Psoas muscle (tissue), 8 donors: ENCODE results near the gene EMC8. TPM values are rescaled to one million over a fixed set of nuclear protein-coding genes. Genes with fewer than 3 reads are reported as not detected.

ENCODE experiments used
- ATAC-seq, 4 donors: fragments of 200-7000 bp; cut with Tn5 transposase; one replicate each; pipeline ENCODE4 v1.9.1; 2020; ENCODE audit warnings: moderate library complexity in 3 of 4, mild to moderate bottlenecking in 2 of 4
- DNase-seq, 2 donors: peaks; one replicate each; pipeline ENCODE4 v3.0.0-alpha.2; 2020
- H3K27ac ChIP-seq: fragments of 200-600 bp; one replicate; pipeline ENCODE4 v1.8.0; 2022
- H3K27me3 ChIP-seq, 3 donors: fragments of 200-600 bp in 1 of 3; one replicate each; pipeline versions ENCODE4 v1.6.1 to v1.8.0; 2013 to 2022; ENCODE audit warnings: low read length in 2 of 3, mild to moderate bottlenecking in 2 of 3, moderate library complexity in 1 of 3; ENCODE audit not compliant: insufficient read depth in 3 of 3
- H3K36me3 ChIP-seq, 2 donors: fragments of 200-600 bp in 1 of 2; one replicate each; pipeline versions ENCODE4 v1.6.1 to v1.8.0; 2013 to 2022; ENCODE audit warnings: low read depth in 1 of 2, mild to moderate bottlenecking in 1 of 2, moderate library complexity in 1 of 2; ENCODE audit not compliant: insufficient read depth in 1 of 2
- H3K4me1 ChIP-seq: fragments of 200-600 bp; one replicate; pipeline ENCODE4 v1.8.0; 2022
- H3K4me3 ChIP-seq: fragments of 200-600 bp; one replicate; pipeline ENCODE4 v1.8.0; 2022; ENCODE audit warnings: mild to moderate bottlenecking
- H3K9me3 ChIP-seq: fragments of 200-600 bp; one replicate; pipeline ENCODE4 v1.8.0; 2022
- CTCF ChIP-seq: fragments of 200-600 bp; IDR thresholded peaks from one replicate; pipeline ENCODE4 v1.8.0; 2022; ENCODE audit warnings: antibody characterized with exemption
- WGBS, 3 donors: extraction: QIAGEN DNeasy Blood & Tissue Kit; methylation state at CpG; one replicate each; pipeline versions ENCODE4 v1.1.6 to v1.1.7; 2013; 5-methylcytosine and 5-hydroxymethylcytosine counted together
- intact Hi-C, 2 donors: fragments of 100-400 bp; cut with DNase I; formaldehyde crosslinking; loops; one replicate each; pipeline versions ENCODE4 v1.11.0 to v1.14.2; 2022
- polyA plus RNA-seq, 3 donors: library from polyadenylated mRNA; stranded (reverse); fragments of 200-250 nt; gene quantifications; one replicate each; pipeline ENCODE4 v1.2.3, GENCODE V29; 2013
- total RNA-seq, 4 donors: library from RNA; stranded (reverse); fragmentation: NEBNext Ultra II Directional in 2 of 4; extraction: Animal tissue kit (Norgen Biotek cat#: 25700) in 2 of 4; gene quantifications; one replicate each; pipeline versions ENCODE4 v1.2.1 to v1.2.4, GENCODE V29; 2021 to 2023
- donor health status: healthy with polysubstance abuse.
- donor health status: DM: no; HTN: no; CAD: no; lungs with moderate emphysema.
- donor health status: Bipolar disorder and iron deficiency.
- donor health status: healthy.
- donor health status: DM: yes; HTN: yes; CAD: no.
- donor health status: DM: no; HTN: no; CAD: no.
- donor health status: DM: no; HTN: no; CAD: no.
- donor health status: DM: yes; HTN: yes; CAD: no.

Gene EMC8
- total and polyA plus RNA-seq, 7 donors, result 16.4 to 41.6 (median 24.7) TPM

GRCh38 chr16:85781695-85782370 is 17.5 kb downstream of the EMC8 start:
- Histone ChIP-seq H3K36me3 (peaks cover 6 to 72% of the 10 kb centered on the region in 2 donors), H3K27me3 (no peaks in the 10 kb centered on the region), H3K27ac (peak overlapping the region; percentile 36), H3K4me3 (no peak overlapping the region), H3K9me3 (no peaks in the 10 kb centered on the region), H3K4me1 (peaks cover 17% of the 10 kb centered on the region)
- ATAC-seq, result peak; percentile 62 to 81 (median 80)
- WGBS, 3 donors, result 42 to 68% (median 52%) methylated on average over 14 to 16 of the region's 16 CpGs
- no peak for TF ChIP-seq CTCF
- intact Hi-C loops, result no loop called here
- peak; percentile 51 to 79 for DNase-seq

GRCh38 chr16:85781156-85781555 is 18.2 kb downstream of the EMC8 start:
- H3K4me3 ChIP-seq, result no peak overlapping the region
- no peak for ATAC-seq
- no peak for TF ChIP-seq CTCF
- H3K36me3 ChIP-seq, result peaks cover 6 to 71% of the 10 kb centered on the region in 2 donors
- no peak overlapping the region for H3K27ac ChIP-seq
- H3K9me3 ChIP-seq, result no peaks in the 10 kb centered on the region
- no peaks in the 10 kb centered on the region for H3K27me3 ChIP-seq
- H3K4me1 ChIP-seq, result peaks cover 17% of the 10 kb centered on the region
- DNase-seq, result no peak
- 87 to 92% (median 88%) methylated on average over 10 of the region's 10 CpGs for WGBS, 3 donors
- intact Hi-C loops, result no loop called here

GRCh38 chr16:85780281-85780680 is 19.1 kb downstream of the EMC8 start:
- Histone ChIP-seq H3K4me1 (peaks cover 17% of the 10 kb centered on the region), H3K27me3 (no peaks in the 10 kb centered on the region), H3K36me3 (peaks cover 6 to 69% of the 10 kb centered on the region in 2 donors), H3K27ac (no peak overlapping the region), H3K9me3 (no peaks in the 10 kb centered on the region), H3K4me3 (no peak overlapping the region)
- intact Hi-C loops, result no loop called here
- WGBS, 3 donors, result 90 to 97% (median 92%) methylated on average over 26 of the region's 26 CpGs
- ATAC-seq (no peak), DNase-seq (no peak)
- TF ChIP-seq CTCF, result no peak

- DNase-seq (no peak), ATAC-seq (no peak)
- peaks cover 17% of the 10 kb centered on the region for H3K4me1 ChIP-seq
- no peak overlapping the region for H3K27ac ChIP-seq
- H3K9me3 ChIP-seq, result no peaks in the 10 kb centered on the region
- peaks cover 6 to 56% of the 10 kb centered on the region in 2 donors for H3K36me3 ChIP-seq
- intact Hi-C loops, result no loop called here
- no peak overlapping the region for H3K4me3 ChIP-seq
- 74 to 76% (median 76%) methylated on average over 12 of the region's 12 CpGs for WGBS, 3 donors
- TF ChIP-seq CTCF, result no peak
- H3K27me3 ChIP-seq, result no peaks in the 10 kb centered on the region
Observed at GRCh38 chr16:85778873-85779272, 20.5 kb downstream of the EMC8 start.
